Mucosa of rectum (tissue), 2 donors: ENCODE results near the gene PDCD2L.

Experiments used
- H3K27ac ChIP-seq, 2 donors: one replicate each; pipeline ENCODE4 v1.7.0; 2013; ENCODE audit warnings: inconsistent platforms in 2 of 2, low read depth in 2 of 2, low read length in 2 of 2
- H3K27me3 ChIP-seq, 2 donors: one replicate each; pipeline ENCODE4 v1.7.0; 2013; ENCODE audit warnings: low read length in 2 of 2; ENCODE audit not compliant: control insufficient read depth in 2 of 2, insufficient read depth in 2 of 2
- H3K36me3 ChIP-seq, 2 donors: one replicate each; pipeline ENCODE4 v1.7.0; 2013; ENCODE audit warnings: low read length in 2 of 2; ENCODE audit not compliant: control insufficient read depth in 2 of 2, insufficient read depth in 2 of 2
- H3K4me1 ChIP-seq, 2 donors: one replicate each; pipeline ENCODE4 v1.7.0; 2013; ENCODE audit warnings: low read length in 2 of 2, mild to moderate bottlenecking in 1 of 2; ENCODE audit not compliant: control insufficient read depth in 2 of 2, insufficient read depth in 2 of 2
- H3K4me3 ChIP-seq, 2 donors: one replicate each; pipeline ENCODE4 v1.7.0; 2013; ENCODE audit warnings: low read length in 2 of 2
- H3K9ac ChIP-seq, 2 donors: one replicate each; pipeline ENCODE4 v1.7.0; 2013; ENCODE audit warnings: low read length in 2 of 2, low read depth in 1 of 2, mild to moderate bottlenecking in 1 of 2
- H3K9me3 ChIP-seq, 2 donors: one replicate each; pipeline ENCODE4 v1.7.0; 2013; ENCODE audit warnings: low read length in 2 of 2; ENCODE audit not compliant: control insufficient read depth in 2 of 2
- donor health status: healthy.
- donor health status: Normal muscosa, but diverticular disease.

The PDCD2L gene

GRCh38 chr19:34404109-34404909 lies at the start of gene PDCD2L:
PDCD2L (plus strand) TSS chr19:34404399; CDS start chr19:34404431, 32 bp downstream.
- no peaks in the 10 kb centered on the region for H3K9me3 ChIP-seq
- peak within 1 kb of the TSS; percentile 91 to 93 for H3K4me3 ChIP-seq
- peak within 1 kb of the TSS; percentile 79 to 83 for H3K9ac ChIP-seq
- H3K36me3 ChIP-seq: peaks cover 13 to 15% of the 10 kb centered on the region in 2 donors
- H3K4me1 ChIP-seq: peaks cover 0 to 12% of the 10 kb centered on the region in 2 donors
- H3K27me3 ChIP-seq: no peaks in the 10 kb centered on the region
- peak within 1 kb of the TSS; percentile 5 to 48 for H3K27ac ChIP-seq

GRCh38 chr19:34355201-34355600 lies 49.0 kb upstream of the PDCD2L start:
- H3K9me3 ChIP-seq: no peaks in the 10 kb centered on the region
- no peaks in the 10 kb centered on the region for H3K27me3 ChIP-seq
- no peak overlapping the region for H3K9ac ChIP-seq
- peaks cover 10 to 11% of the 10 kb centered on the region in 2 donors for H3K4me1 ChIP-seq
- no peak overlapping the region for H3K27ac ChIP-seq
- H3K36me3 ChIP-seq: peaks cover 26 to 32% of the 10 kb centered on the region in 2 donors
- H3K4me3 ChIP-seq: no peak overlapping the region

DNA sequence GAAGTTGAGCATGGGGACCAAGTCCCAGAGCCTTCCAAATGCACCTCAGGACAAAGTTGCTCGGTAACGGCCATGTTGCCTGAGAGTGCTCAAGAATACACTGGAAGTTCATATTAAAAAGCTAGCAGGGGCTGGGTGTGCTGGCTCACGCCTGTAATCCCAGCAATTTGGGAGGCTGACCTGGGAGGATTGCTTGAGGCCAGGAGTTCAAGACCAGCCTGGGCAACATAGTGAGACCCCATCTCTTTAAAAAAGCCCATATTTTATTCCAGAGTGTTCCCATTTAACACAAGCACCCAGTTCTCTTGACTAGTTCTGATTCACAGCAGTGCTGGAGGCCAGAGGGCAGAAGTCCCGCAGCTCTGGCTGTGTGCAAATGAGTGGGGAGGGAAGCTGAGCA lies 47.3 kb upstream of the PDCD2L start:
- H3K9ac ChIP-seq: no peak overlapping the region
- H3K27me3 ChIP-seq: no peaks in the 10 kb centered on the region
- H3K27ac ChIP-seq: no peak overlapping the region
- peaks cover 10 to 11% of the 10 kb centered on the region in 2 donors for H3K4me1 ChIP-seq
- no peak overlapping the region for H3K4me3 ChIP-seq
- H3K9me3 ChIP-seq: no peaks in the 10 kb centered on the region
- peaks cover 20 to 23% of the 10 kb centered on the region in 2 donors for H3K36me3 ChIP-seq

DNA sequence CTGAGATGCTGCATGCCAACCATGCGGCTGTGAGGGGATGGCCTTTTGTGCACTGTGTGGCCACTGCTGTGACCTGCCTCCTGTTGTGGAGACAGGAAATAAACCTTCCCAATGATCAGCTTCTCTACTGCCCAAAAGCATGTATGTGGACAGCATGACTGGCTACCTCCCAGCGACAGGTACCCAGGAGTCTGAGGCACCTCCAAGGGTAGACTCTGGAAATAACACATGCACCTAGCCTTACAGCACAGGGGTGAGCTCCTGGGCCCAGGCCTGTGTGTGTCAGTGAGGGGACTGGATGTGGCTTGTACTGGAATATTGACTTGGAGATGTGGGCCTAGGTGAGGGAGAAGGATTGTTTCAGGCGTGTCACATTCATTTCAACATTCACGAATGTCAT lies 46.8 kb upstream of the PDCD2L start:
- Histone ChIP-seq H3K36me3 (peaks cover 18 to 23% of the 10 kb centered on the region in 2 donors), H3K27me3 (no peaks in the 10 kb centered on the region), H3K4me1 (peaks cover 10 to 11% of the 10 kb centered on the region in 2 donors), H3K9ac (no peak overlapping the region), H3K4me3 (no peak overlapping the region), H3K9me3 (no peaks in the 10 kb centered on the region), H3K27ac (no peak overlapping the region)

DNA sequence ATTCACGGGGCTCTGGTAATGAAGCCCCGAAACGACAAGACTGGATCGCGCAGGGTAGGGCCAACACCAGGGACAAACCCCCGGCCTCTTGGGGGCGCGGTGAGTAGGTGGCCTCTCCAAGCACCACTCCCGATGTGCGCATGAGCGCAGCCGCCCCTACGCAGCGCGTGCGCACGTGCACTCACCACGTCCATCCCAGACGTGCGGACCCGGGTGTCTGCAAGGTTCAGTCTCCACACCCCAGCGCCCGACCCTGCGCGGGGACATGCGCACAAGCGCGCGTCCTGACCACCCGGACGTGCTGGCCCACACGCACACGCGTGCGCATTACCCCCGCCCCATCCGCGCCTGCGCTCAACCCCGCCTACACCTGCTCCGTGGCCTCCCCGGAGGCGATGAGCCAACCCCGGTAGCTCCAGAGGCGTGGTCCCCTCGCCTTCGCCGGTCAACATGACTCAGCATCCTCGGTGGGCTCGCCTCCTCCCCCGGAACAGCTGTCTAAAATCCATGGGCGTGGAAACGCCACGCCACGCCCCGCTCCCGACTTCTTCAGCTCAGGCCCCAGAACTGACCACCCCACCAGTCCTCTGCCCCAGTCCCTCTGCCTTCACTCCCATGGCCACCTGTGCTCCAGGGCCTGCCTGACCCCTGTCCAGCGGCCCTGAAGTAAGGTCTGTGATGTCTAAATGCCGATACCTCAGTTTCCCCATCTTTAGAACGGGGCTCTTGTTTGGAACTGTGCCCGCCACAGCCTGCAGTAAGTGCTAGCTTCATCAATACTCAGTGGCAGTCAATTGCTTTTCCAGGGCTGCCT lies 44.9 kb upstream of the PDCD2L start:
- peaks cover 10 to 11% of the 10 kb centered on the region in 2 donors for H3K36me3 ChIP-seq
- H3K4me1 ChIP-seq: peaks cover 10 to 11% of the 10 kb centered on the region in 2 donors
- peak overlapping the region; percentile 74 for H3K9ac ChIP-seq
- H3K4me3 ChIP-seq: peak overlapping the region; percentile 67 to 81
- no peaks in the 10 kb centered on the region for H3K9me3 ChIP-seq
- peak overlapping the region; percentile 73 to 85 for H3K27ac ChIP-seq
- no peaks in the 10 kb centered on the region for H3K27me3 ChIP-seq

GRCh38 chr19:34359954-34360315 lies 44.3 kb upstream of the PDCD2L start:
- peaks cover 6 to 8% of the 10 kb centered on the region in 2 donors for H3K36me3 ChIP-seq
- H3K4me3 ChIP-seq: peak overlapping the region; percentile 67 to 81

DNA sequence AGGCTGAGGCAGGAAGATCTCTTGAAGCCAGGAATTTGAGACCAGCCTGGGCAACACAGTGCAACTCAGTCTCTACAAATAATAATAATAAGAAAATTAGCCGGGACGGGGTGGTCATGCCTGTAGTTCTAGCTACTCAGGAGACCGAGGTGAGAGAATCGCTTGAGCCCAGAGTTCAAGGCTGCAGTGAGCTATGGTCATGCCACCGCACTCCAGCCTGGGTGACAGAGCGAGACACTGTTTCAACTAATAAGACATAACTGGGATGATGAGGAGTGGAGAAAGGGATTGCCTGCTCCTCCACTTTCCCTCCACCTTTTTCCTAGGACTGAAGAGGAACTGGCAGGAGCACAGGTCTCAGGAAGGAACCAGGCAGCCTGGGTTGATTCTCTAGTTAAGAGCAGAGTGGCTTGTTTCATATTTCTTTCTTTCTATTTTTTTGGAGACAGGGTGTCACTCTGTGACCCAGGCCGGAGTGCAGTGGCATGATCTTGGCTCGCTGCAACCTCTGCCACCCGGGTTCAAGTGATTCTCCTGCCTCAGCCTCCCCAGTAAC lies 43.8 kb upstream of the PDCD2L start:
- Histone ChIP-seq H3K4me1 (peaks cover 10 to 14% of the 10 kb centered on the region in 2 donors), H3K27me3 (no peaks in the 10 kb centered on the region), H3K27ac (no peak overlapping the region), H3K9ac (no peak overlapping the region), H3K4me3 (no peak overlapping the region), H3K9me3 (no peaks in the 10 kb centered on the region), H3K36me3 (peaks cover 3 to 4% of the 10 kb centered on the region in 2 donors)

More at GRCh38 chr19:34359954-34360315, 44.3 kb upstream of the PDCD2L start:
- H3K9me3 ChIP-seq: no peaks in the 10 kb centered on the region
- H3K27ac ChIP-seq: peak overlapping the region; percentile 73 to 85
- no peaks in the 10 kb centered on the region for H3K27me3 ChIP-seq
- H3K4me1 ChIP-seq: peaks cover 10 to 14% of the 10 kb centered on the region in 2 donors
- H3K9ac ChIP-seq: peak overlapping the region; percentile 68 to 74

- no peaks in the 10 kb centered on the region for H3K27me3 ChIP-seq
- no peak overlapping the region for H3K4me3 ChIP-seq
- H3K36me3 ChIP-seq: peaks cover 4 to 14% of the 10 kb centered on the region in 2 donors
- no peaks in the 10 kb centered on the region for H3K9me3 ChIP-seq
- no peak overlapping the region for H3K27ac ChIP-seq
- H3K9ac ChIP-seq: no peak overlapping the region
- peaks cover 21 to 23% of the 10 kb centered on the region in 2 donors for H3K4me1 ChIP-seq
Observed at GRCh38 chr19:34362679-34363069, 41.5 kb upstream of the PDCD2L start.

DNA sequence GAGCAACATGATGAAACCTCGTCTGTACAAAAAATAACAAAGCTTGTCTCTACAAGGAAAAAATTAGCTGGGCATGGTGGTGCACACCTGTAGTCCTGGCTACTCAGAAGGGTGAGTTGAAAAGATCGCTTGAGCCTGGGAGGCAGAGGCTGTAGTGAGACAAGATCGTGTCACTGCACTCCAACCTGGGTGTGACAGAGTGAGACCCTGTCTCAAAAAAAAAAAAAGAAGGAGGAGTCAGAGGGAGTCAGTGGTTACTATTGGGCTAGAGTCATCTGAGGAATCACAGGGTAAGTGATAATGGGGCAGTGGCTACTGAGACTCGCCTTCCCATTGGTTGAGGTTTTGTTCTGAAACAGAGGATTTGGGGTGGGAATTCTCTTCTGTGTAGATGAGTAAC lies 41.1 kb upstream of the PDCD2L start:
- Histone ChIP-seq H3K4me3 (no peak overlapping the region), H3K27ac (no peak overlapping the region), H3K4me1 (peaks cover 21 to 23% of the 10 kb centered on the region in 2 donors), H3K9me3 (no peaks in the 10 kb centered on the region), H3K36me3 (peaks cover 8 to 18% of the 10 kb centered on the region in 2 donors), H3K27me3 (no peaks in the 10 kb centered on the region), H3K9ac (no peak overlapping the region)

DNA sequence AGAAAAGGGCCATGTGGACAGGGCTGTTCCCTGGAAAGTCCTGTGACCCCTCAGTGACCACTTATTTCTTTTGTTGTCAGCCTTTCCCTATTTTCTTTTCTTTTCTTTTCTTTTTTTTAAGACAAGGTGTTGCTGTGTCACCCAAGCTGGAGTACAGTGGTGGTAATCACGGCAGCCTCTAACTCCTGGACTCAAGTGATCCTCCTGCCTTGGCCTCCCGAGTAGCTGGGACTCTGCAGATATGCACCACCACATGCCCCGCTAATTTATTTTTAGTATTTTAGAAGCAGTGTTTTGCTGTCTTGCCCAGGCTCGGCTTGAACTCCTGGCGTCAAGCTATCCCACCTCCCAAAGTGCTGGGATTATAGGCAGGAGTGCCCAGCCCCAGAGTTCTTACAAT lies 40.3 kb upstream of the PDCD2L start:
- Histone ChIP-seq H3K36me3 (peaks cover 15 to 26% of the 10 kb centered on the region in 2 donors), H3K4me3 (no peak overlapping the region), H3K27ac (no peak overlapping the region), H3K4me1 (peaks cover 15% of the 10 kb centered on the region in 2 donors), H3K9ac (no peak overlapping the region), H3K27me3 (no peaks in the 10 kb centered on the region), H3K9me3 (no peaks in the 10 kb centered on the region)
